ENCODE measurements around the gene RCE1.

RCE1 gene

GRCh38 chr11:66884443-66884842 is 41.2 kb downstream of the RCE1 start:
- no peak overlapping the region for H3K4me3 ChIP-seq (ENCODE audit: low read depth, low read length)

- H3K4me3 ChIP-seq (ENCODE audit: low read depth, low read length) = no peak overlapping the region
Measured at GRCh38 chr11:66885469-66885868, 42.2 kb downstream of the RCE1 start.

- no peak overlapping the region for H3K4me3 ChIP-seq (ENCODE audit: low read depth, low read length)
Measured at GRCh38 chr11:66885950-66886440, 42.8 kb downstream of the RCE1 start.

DNA sequence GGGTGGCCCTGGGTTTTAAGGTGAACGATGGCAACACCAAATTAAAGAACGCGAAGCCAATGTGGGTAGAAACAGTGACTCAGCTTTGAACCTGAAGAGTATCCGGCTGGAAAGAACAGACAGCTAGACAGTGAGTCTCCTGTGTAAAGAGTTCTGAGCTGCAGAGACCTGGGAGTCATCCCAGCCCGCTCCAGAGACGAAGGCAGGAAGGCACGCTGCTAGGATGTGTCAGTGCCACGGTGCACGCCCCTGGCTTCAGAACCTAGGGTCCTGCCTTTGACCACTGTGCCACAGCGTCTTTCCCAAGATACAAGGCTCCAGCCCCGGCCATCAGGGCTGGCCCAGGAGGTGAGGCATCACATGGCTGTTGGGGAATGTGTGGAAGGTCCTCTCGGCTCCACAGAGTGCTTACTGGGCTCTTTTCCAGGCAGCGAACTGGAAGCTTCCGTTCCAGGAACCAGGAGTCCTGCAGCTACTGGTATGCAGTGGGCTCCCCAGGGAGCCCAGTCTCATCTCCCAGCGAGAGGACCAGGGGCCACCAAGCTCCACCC is 43.5 kb downstream of the RCE1 start:
- no peak overlapping the region for H3K4me3 ChIP-seq (ENCODE audit: low read depth, low read length)

DNA sequence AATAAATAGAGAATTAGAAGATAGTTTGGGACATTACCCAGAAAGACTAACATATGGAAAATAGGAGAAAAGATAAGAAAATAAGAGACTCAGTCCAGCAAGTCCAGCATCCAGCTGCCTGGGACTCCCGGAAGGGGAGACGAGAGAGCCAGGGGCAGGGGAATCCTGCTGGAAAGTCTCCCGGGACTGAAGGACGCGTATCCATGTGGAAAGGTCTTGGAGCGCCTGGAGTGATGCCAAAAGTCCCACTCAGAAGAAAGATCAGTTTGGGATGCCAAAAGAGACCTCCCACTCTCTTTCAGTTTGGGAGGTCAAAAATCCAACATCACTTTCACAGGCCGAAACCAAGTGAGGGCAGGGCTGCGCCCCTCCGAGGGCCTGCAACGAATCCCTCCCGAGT is 44.3 kb downstream of the RCE1 start:
- H3K4me3 ChIP-seq (ENCODE audit: low read depth, low read length) = no peak overlapping the region

GRCh38 chr11:66888282-66888681 is 45.0 kb downstream of the RCE1 start:
- no peak overlapping the region for H3K4me3 ChIP-seq (ENCODE audit: low read depth, low read length)

GRCh38 chr11:66889960-66890359 is 46.7 kb downstream of the RCE1 start:
- no peak overlapping the region for H3K4me3 ChIP-seq (ENCODE audit: low read depth, low read length)

GRCh38 chr11:66891851-66892660 is 48.8 kb downstream of the RCE1 start:
- H3K4me3 ChIP-seq (ENCODE audit: low read depth, low read length) = no peak overlapping the region

DNA sequence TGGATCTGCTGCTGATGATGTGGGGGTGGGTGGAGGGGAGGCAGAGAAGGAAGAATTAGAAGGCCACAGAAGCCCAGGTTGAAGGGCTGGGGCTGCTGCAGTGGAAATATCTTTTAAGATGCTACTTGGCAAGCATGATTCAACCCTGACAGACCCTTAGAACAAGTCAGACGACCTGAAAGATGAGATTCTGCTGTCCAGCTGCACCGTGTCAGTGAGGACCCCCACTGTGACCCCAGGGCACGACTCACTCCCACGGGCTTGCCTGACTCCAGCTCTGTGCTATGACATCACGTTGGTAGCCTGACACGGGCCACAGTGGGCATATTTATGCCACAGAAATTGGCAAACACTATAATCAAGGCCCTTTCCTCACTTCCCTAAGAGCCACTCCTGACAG is 49.7 kb downstream of the RCE1 start:
- no peak overlapping the region for H3K4me3 ChIP-seq (ENCODE audit: low read depth, low read length)

DNA sequence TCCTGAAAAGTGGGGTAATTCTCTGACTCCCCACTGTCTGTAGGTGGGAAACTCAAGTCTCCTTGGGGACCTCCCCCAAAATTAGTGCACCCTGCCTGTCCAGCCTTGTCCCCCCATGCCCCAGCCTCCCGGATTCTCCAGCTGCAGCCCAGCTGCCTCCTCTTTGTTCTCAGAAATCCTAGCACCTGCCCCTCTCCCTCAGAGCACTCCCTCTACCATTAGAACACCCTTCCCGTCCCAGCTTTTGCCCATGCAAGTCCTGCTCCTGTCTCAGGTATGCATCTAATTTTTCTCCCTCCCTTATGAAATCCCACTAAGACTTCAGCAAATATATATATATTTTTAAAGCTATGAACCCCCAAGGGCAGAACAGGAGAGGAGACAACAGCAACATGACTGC is 50.9 kb downstream of the RCE1 start:
- H3K4me3 ChIP-seq (ENCODE audit: low read depth, low read length) = no peak overlapping the region

Measured in iPS-11a (cell line).